ENCODE measurements around the gene ASPA.

DNA sequence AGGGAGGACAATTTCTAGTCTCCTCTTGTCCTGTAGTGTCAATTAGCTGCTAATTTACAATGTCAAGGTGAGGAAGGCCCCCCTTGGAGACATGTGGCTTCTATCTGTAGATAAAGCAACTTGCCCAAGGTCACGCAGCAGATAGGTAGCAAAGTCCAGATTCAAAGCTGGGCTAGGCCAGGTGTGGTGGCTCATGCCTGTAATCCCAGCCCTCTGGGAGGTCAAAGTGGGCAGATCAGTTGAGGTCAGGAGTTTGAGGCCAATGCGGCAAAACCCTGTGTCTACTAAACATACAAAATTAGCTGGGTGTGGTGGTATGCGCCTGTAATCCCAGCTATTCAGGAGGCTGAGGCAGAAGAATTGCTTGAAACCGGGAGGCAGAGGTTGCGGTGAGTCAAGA is 70.7 kb downstream of the ASPA start:
- TF ChIP-seq POLR2A (IDR thresholded peaks at IDR 0.05; ENCODE audit: low read length) (no peak), GATA1 (IDR thresholded peaks at IDR 0.05; ENCODE audit: low read depth, low read length) (no peak)
